ENCODE results near the gene CRISP1.

CRISP1 gene

DNA sequence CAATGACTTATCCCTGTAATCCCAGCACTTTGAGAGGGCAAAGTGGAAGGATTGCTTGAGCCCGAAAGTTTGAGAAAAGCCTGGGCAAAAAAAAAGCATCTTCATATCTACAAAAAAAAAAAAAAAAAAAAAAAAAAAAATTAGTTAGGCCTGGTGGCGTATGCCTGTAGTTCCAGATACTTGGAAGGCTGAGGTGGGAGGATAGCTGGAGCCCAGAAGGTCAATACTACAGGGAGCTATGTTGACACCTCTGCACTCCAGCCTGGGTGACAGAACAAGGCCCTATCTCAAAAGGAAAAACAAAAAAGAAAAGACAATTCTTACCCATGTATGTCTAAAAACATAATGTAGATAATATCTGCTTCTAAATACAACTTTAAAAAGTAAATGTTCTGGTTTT lies 27.2 kb downstream of the CRISP1 start:
- no peaks in the 10 kb centered on the region for H3K27me3 Mint-ChIP-seq (ENCODE audit: low read depth)
- H3K27ac Mint-ChIP-seq: no peak overlapping the region
- TF ChIP-seq CTCF (IDR thresholded peaks at IDR 0.05; ENCODE audit: unreplicated experiment in 3 of 3): no peak
- H3K4me3 Mint-ChIP-seq: no peak overlapping the region
- no peaks in the 10 kb centered on the region for H3K9me3 Mint-ChIP-seq
- H3K4me1 Mint-ChIP-seq: no peaks in the 10 kb centered on the region
- H3K36me3 Mint-ChIP-seq (ENCODE audit: low read depth): no peaks in the 10 kb centered on the region

DNA sequence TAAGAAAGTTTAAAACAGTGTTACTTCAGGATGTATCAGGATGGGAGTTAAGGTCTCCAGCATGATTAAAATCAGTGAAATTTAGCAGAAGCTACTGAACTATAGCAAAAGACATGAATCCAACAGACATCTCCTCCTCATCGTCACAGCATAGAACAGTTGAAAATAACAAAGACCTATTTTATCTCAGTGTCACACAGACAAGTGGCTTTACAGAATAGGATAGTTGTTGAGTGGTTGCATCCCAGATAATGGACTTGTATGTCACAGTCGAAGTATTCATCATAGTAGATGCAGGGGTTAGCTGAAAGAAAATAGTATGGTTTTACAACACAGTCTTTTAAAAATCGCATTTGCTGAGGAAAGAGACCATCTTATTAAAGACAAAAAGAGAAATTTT lies 31.2 kb downstream of the CRISP1 start:
- no peaks in the 10 kb centered on the region for H3K4me1 Mint-ChIP-seq
- no peak for TF ChIP-seq CTCF (IDR thresholded peaks at IDR 0.05; ENCODE audit: unreplicated experiment in 3 of 3)
- H3K36me3 Mint-ChIP-seq (ENCODE audit: low read depth): no peaks in the 10 kb centered on the region
- H3K9me3 Mint-ChIP-seq: no peaks in the 10 kb centered on the region
- H3K27ac Mint-ChIP-seq: no peak overlapping the region
- no peak overlapping the region for H3K4me3 Mint-ChIP-seq
- H3K27me3 Mint-ChIP-seq (ENCODE audit: low read depth): no peaks in the 10 kb centered on the region

GRCh38 chr6:49833386-49833785 lies 32.9 kb downstream of the CRISP1 start:
- Mint-ChIP-seq H3K27me3 (ENCODE audit: low read depth) (no peaks in the 10 kb centered on the region), H3K27ac (no peak overlapping the region), H3K9me3 (no peaks in the 10 kb centered on the region), H3K4me1 (no peaks in the 10 kb centered on the region), H3K4me3 (no peak overlapping the region), H3K36me3 (ENCODE audit: low read depth) (no peaks in the 10 kb centered on the region)
- no peak for TF ChIP-seq CTCF (IDR thresholded peaks at IDR 0.05; ENCODE audit: unreplicated experiment in 3 of 3)

DNA sequence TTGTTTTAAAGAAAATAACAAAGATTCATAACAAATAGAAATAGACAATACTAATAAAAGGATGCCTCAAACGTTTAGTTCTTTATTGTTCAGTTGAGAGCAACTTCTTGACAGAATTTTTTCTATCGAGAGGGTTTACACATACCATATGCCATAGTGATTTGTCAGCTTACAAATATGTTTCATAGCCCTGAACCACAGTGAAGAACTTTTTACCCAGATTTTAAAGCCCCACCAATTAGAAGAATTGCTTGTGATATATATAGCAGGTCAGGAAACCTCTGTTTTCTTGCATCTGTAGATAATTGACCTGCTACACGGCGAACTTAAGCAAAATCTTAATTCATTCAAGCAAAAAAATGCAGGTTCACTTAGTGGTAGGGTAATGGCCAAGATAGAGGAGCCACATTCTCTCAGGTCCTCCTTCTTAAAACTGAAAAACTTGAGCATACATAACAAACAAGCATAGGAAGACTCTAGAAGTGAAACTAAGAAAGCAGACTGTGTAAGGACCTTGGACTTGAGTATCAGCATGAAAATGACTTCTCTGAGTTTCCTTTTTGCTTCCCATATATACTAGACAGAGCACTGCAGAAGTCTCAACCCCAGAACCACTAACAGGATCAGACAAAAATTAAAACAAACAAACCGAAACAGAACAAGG lies 39.5 kb downstream of the CRISP1 start:
- H3K4me1 Mint-ChIP-seq: no peaks in the 10 kb centered on the region
- H3K36me3 Mint-ChIP-seq (ENCODE audit: low read depth): no peaks in the 10 kb centered on the region
- H3K4me3 Mint-ChIP-seq: no peak overlapping the region
- no peaks in the 10 kb centered on the region for H3K27me3 Mint-ChIP-seq (ENCODE audit: low read depth)
- no peaks in the 10 kb centered on the region for H3K9me3 Mint-ChIP-seq
- no peak overlapping the region for H3K27ac Mint-ChIP-seq
- no peak for TF ChIP-seq CTCF (IDR thresholded peaks at IDR 0.05; ENCODE audit: unreplicated experiment in 3 of 3)

DNA sequence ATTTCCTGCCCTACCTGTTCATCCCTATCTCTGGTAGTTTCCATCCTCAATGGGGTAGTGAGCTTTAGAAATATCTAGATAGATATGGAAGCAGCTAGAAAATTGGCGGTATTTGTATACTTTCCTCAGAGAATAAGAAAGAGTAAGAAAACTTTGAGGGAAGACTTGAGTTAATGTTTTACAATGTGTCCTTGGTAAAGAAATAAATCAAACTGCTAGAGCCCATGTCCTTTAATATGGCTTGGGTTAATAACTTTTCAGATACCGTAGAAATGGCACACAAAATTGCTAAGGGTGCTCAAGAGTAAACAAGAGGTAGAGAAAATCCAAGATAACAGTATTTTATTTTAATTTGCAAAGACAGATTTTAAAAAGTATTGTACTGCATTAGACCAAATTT lies 51.2 kb downstream of the CRISP1 start:
- H3K9me3 Mint-ChIP-seq: no peaks in the 10 kb centered on the region
- TF ChIP-seq CTCF (IDR thresholded peaks at IDR 0.05; ENCODE audit: unreplicated experiment in 3 of 3): no peak
- H3K4me1 Mint-ChIP-seq: no peaks in the 10 kb centered on the region
- H3K36me3 Mint-ChIP-seq (ENCODE audit: low read depth): no peaks in the 10 kb centered on the region
- no peak overlapping the region for H3K27ac Mint-ChIP-seq
- peaks cover 8% of the 10 kb centered on the region for H3K27me3 Mint-ChIP-seq (ENCODE audit: low read depth)
- no peak overlapping the region for H3K4me3 Mint-ChIP-seq

GRCh38 chr6:49813248-49813647 lies 53.1 kb downstream of the CRISP1 start:
- peaks cover 8% of the 10 kb centered on the region for H3K27me3 Mint-ChIP-seq (ENCODE audit: low read depth)
- no peaks in the 10 kb centered on the region for H3K4me1 Mint-ChIP-seq
- TF ChIP-seq CTCF (IDR thresholded peaks at IDR 0.05; ENCODE audit: unreplicated experiment in 3 of 3): no peak

More at GRCh38 chr6:49813248-49813647, 53.1 kb downstream of the CRISP1 start:
- H3K4me3 Mint-ChIP-seq: no peak overlapping the region
- no peaks in the 10 kb centered on the region for H3K36me3 Mint-ChIP-seq (ENCODE audit: low read depth)
- no peak overlapping the region for H3K27ac Mint-ChIP-seq
- H3K9me3 Mint-ChIP-seq: no peaks in the 10 kb centered on the region

Data from nephron (organoid).